ENCODE measurements around the gene ZNF277. TPM values are rescaled to one million over a fixed set of nuclear protein-coding genes. Genes with fewer than 3 reads are reported as not detected.

Gene ZNF277
- total RNA-seq, 1 experiment from 2014 or later = 13.1 TPM

DNA sequence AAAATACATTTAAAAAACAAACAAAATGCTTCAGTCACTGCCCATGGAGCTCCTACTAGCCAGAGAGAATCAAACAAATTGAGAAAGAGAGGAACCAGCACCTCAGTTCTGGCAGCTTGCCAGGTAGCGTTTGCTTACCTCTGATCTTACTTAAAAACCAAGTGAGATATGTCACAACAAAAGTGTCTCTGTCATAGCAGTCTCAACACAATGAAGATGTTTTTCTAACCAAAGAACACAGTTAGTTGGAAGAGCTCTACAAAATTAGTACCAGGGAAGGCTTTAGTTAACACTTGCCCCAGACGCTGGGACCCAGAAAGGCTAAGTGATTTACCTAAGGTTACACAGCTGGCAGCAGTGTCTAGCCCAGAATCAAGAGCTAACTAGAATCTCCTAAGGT is 3.7 kb upstream of the ZNF277 start:
- Histone ChIP-seq H3K9me3 (ENCODE audit: control insufficient read depth, low read depth, low read length) (no peaks in the 10 kb centered on the region), H3K4me1 (ENCODE audit: insufficient read depth, low read length) (no peaks in the 10 kb centered on the region), H3K23ac (ENCODE audit: insufficient read length, low read depth, low read length) (no peak overlapping the region), H2AK5ac (ENCODE audit: insufficient read length, low read length) (no peak overlapping the region), H3T11ph (ENCODE audit: low read length) (no peak overlapping the region), H2BK12ac (ENCODE audit: insufficient read length, low read depth, low read length) (no peak overlapping the region), H3K79me1 (ENCODE audit: insufficient read depth, low read depth, low read length, poor library complexity, severe bottlenecking) (no peaks in the 10 kb centered on the region), H3K14ac (ENCODE audit: insufficient read depth, low read length) (no peak overlapping the region), H3K27me3 (ENCODE audit: insufficient read depth, low read length) (no peaks in the 10 kb centered on the region), H2BK5ac (ENCODE audit: insufficient read length, low read length) (no peak overlapping the region), H3K79me2 (ENCODE audit: insufficient read depth, low read length) (peaks cover 18% of the 10 kb centered on the region; the same call in 1 of the 2 replicates), H3K18ac (ENCODE audit: insufficient read length, low read depth, low read length) (no peak overlapping the region), H2BK120ac (ENCODE audit: low read depth, low read length, poor library complexity, severe bottlenecking) (no peak overlapping the region), H4K5ac (ENCODE audit: insufficient read length, low read depth, low read length) (no peak overlapping the region), H3K4me2 (ENCODE audit: insufficient read depth, insufficient read length, low read length) (no peak overlapping the region), H3K56ac (ENCODE audit: insufficient read length, low read depth, low read length) (no peak overlapping the region), H3K9ac (ENCODE audit: extremely low read depth, insufficient read length, low read length) (no peak overlapping the region), H2AFZ (ENCODE audit: low read length) (no peak overlapping the region), H4K20me1 (ENCODE audit: control insufficient read depth, insufficient read depth, insufficient read length) (no peaks in the 10 kb centered on the region), H4K8ac (replicated peaks; ENCODE audit: insufficient read length, low read depth, low read length) (no peak overlapping the region), H3K4ac (ENCODE audit: low read depth, low read length) (no peak overlapping the region), H4K91ac (ENCODE audit: insufficient read length, low read depth, low read length) (no peak overlapping the region), H2BK15ac (ENCODE audit: low read depth, low read length) (no peak overlapping the region), H2BK20ac (ENCODE audit: low read depth, low read length, poor library complexity, severe bottlenecking) (no peak overlapping the region), H3K27ac (ENCODE audit: insufficient read length, low read depth, low read length) (no peak overlapping the region), H3K23me2 (ENCODE audit: insufficient read length, low read depth, low read length, poor library complexity, severe bottlenecking) (peaks cover 28% of the 10 kb centered on the region)
- no peak overlapping the region for H3K27ac Mint-ChIP-seq
- TF ChIP-seq, protein P1, sequence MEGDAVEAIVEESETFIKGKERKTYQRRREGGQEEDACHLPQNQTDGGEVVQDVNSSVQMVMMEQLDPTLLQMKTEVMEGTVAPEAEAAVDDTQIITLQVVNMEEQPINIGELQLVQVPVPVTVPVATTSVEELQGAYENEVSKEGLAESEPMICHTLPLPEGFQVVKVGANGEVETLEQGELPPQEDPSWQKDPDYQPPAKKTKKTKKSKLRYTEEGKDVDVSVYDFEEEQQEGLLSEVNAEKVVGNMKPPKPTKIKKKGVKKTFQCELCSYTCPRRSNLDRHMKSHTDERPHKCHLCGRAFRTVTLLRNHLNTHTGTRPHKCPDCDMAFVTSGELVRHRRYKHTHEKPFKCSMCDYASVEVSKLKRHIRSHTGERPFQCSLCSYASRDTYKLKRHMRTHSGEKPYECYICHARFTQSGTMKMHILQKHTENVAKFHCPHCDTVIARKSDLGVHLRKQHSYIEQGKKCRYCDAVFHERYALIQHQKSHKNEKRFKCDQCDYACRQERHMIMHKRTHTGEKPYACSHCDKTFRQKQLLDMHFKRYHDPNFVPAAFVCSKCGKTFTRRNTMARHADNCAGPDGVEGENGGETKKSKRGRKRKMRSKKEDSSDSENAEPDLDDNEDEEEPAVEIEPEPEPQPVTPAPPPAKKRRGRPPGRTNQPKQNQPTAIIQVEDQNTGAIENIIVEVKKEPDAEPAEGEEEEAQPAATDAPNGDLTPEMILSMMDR (conservative IDR thresholded peaks at IDR 0.05) = no peak
- no peaks in the 10 kb centered on the region; a peak in 1 of 7 replicates for H3K36me3 Mint-ChIP-seq (ENCODE audit: insufficient read depth in 1 of 3, low read depth in 3 of 3)
- WGBS (ENCODE audit: extremely low coverage, insufficient read length, low lambda C conversion rate) = no CpG with 5 or more reads among the region's 2 CpGs
- no peak for DNase-seq
- H3K4me1 Mint-ChIP-seq = peaks cover 27 to 32% of the 10 kb centered on the region in 2 experiments
- H3K4me3 Mint-ChIP-seq = no peak overlapping the region
- H3K9me3 Mint-ChIP-seq = no peaks in the 10 kb centered on the region; a peak in 1 of 5 replicates
- H3K27me3 Mint-ChIP-seq (ENCODE audit: low read depth) = peaks cover 25% of the 10 kb centered on the region

Measured in H9 (cell line).